Stomach smooth muscle (tissue), 2 donors: Measurements from ENCODE around the gene TNP2.
A peak's percentile ranks its signal among the peaks of the same experiment; 100 is the strongest.

Source experiments
- H3K27ac ChIP-seq: one replicate; pipeline ENCODE4 v1.7.0; 2013; ENCODE audit warnings: mild to moderate bottlenecking, low read length, inconsistent platforms
- H3K27me3 ChIP-seq, 2 donors: one replicate each; pipeline ENCODE4 v1.7.0; 2013; ENCODE audit warnings: low read length in 2 of 2; ENCODE audit not compliant: insufficient read depth in 2 of 2, control insufficient read depth in 1 of 2
- H3K36me3 ChIP-seq, 2 donors: one replicate each; pipeline ENCODE4 v1.7.0; 2013; ENCODE audit warnings: low read length in 2 of 2; ENCODE audit not compliant: control insufficient read depth in 2 of 2, insufficient read depth in 2 of 2
- H3K4me1 ChIP-seq: one replicate; pipeline ENCODE4 v1.7.0; 2013; ENCODE audit warnings: low read length; ENCODE audit not compliant: control insufficient read depth, insufficient read depth
- H3K4me3 ChIP-seq, 2 donors: one replicate each; pipeline ENCODE4 v1.7.0; 2013; ENCODE audit warnings: low read length in 2 of 2
- H3K9ac ChIP-seq, 2 donors: one replicate each; pipeline ENCODE4 v1.7.0; 2013; ENCODE audit warnings: low read length in 2 of 2, mild to moderate bottlenecking in 1 of 2
- H3K9me3 ChIP-seq, 2 donors: one replicate each; pipeline ENCODE4 v1.7.0; 2013; ENCODE audit warnings: low read length in 2 of 2; ENCODE audit not compliant: control insufficient read depth in 2 of 2
- donor health status: healthy.
- donor health status: Pancreatic carcinoma.

The TNP2 gene

DNA sequence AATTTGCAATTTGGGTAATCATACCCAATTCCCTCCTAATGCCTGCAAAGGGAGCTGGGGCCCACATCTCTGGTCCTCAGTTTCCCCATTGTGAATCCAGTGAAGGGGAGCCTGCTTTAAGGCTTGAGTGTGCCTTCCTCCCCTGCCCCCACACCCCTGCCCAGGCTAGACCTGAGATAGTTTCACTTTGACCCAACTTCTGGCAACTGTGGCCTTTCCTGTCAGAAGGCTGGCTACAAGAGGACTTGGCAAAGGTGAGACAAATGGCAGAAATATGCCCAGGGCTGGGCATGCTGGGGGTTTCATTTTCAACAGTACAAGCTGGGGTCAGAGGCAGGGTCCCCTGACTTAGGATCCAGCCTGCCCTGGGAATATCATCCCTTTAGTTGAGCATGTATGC is 23.1 kb downstream of the TNP2 start:
- H3K4me3 ChIP-seq, result no peak overlapping the region
- no peaks in the 10 kb centered on the region for H3K27me3 ChIP-seq
- no peaks in the 10 kb centered on the region for H3K9me3 ChIP-seq
- H3K4me1 ChIP-seq, result no peaks in the 10 kb centered on the region
- no peaks in the 10 kb centered on the region for H3K36me3 ChIP-seq
- H3K9ac ChIP-seq, result no peak overlapping the region
- H3K27ac ChIP-seq, result no peak overlapping the region

DNA sequence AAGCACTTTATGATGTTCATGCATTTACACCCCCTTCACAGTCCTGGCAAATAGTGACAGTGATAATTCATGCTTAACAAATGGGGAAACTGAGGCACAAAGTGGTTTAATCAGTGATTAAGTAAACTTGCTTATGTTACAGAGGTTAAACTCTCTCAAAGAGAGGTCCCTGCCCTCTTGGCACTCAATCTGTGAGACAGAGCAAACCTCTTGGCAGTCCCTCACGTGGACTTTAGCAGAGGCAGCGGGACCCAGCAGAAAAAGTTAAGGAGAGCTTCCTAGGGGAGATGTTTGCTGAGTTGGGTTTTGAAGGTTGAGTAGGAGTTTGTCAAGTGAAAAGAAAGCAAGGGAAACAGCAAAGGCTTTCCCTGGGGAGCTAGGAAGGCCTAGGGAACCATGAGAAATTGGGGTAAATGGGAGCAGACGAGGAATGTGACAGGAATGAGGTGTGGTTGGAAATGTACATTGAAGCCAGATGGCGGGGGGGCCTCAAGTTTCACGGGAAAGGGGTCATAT is 23.8 kb downstream of the TNP2 start:
- Histone ChIP-seq H3K9ac (no peak overlapping the region), H3K4me3 (no peak overlapping the region), H3K27ac (no peak overlapping the region)

GRCh38 chr16:11242658-11243057 is 26.5 kb downstream of the TNP2 start:
- Histone ChIP-seq H3K9me3 (no peaks in the 10 kb centered on the region), H3K27me3 (no peaks in the 10 kb centered on the region), H3K36me3 (no peaks in the 10 kb centered on the region), H3K4me1 (peaks cover 4% of the 10 kb centered on the region), H3K27ac (no peak overlapping the region), H3K9ac (no peak overlapping the region), H3K4me3 (no peak overlapping the region)

More for the DNA sequence above, 23.8 kb downstream of the TNP2 start:
- no peaks in the 10 kb centered on the region for H3K9me3 ChIP-seq
- peaks cover 4% of the 10 kb centered on the region for H3K4me1 ChIP-seq
- no peaks in the 10 kb centered on the region for H3K27me3 ChIP-seq
- H3K36me3 ChIP-seq, result no peaks in the 10 kb centered on the region

DNA sequence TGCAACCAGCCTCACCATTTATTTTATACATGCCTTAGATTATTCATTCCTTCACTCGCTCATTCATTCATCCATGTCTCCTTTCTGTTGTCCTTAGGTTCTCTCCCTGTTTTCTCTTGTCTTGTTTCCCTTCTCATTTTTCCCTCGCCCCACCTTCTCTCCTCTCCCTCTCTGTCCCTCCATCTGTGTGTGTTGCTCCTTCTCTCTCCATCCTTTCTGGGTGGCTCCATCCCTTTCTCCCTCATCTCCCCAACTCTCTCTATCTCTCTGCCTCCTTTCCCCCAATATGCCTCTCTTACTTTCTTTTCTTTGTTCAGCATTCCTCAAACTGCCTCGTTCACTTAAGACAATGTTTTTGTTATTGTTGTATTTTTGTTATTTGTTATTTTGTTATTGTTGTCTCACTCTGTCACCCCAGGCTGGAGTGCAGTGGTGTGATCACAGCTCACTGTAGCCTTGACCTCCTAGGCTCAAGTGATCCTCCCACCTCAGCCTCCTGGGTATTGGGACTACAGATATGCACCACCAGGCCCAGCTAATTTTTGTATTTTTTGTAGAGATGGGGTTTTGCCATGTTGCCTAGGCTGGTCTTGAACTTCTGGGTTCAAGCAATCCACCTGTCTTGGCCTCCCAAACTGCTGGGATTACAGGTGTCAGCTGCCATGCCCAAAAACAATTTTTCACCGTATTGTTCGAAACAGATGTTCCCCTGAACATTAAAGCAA is 27.5 kb downstream of the TNP2 start:
- no peak overlapping the region for H3K4me3 ChIP-seq
- H3K27me3 ChIP-seq, result no peaks in the 10 kb centered on the region
- H3K36me3 ChIP-seq, result no peaks in the 10 kb centered on the region
- peaks cover 4% of the 10 kb centered on the region for H3K4me1 ChIP-seq
- H3K9ac ChIP-seq, result no peak overlapping the region
- H3K27ac ChIP-seq, result no peak overlapping the region
- no peaks in the 10 kb centered on the region for H3K9me3 ChIP-seq

- H3K27me3 ChIP-seq, result no peaks in the 10 kb centered on the region
- H3K9ac ChIP-seq, result no peak overlapping the region
- H3K4me1 ChIP-seq, result peaks cover 4% of the 10 kb centered on the region
- peak overlapping the region in 1 of 2 donors; percentile 52 for H3K4me3 ChIP-seq
- no peaks in the 10 kb centered on the region for H3K36me3 ChIP-seq
- no peak overlapping the region for H3K27ac ChIP-seq
- H3K9me3 ChIP-seq, result no peaks in the 10 kb centered on the region
Observed at GRCh38 chr16:11240636-11241473, 28.3 kb downstream of the TNP2 start.

- H3K9ac ChIP-seq, result no peak overlapping the region
- no peaks in the 10 kb centered on the region for H3K36me3 ChIP-seq
- H3K9me3 ChIP-seq, result no peaks in the 10 kb centered on the region
- H3K27ac ChIP-seq, result no peak overlapping the region
- H3K4me3 ChIP-seq, result no peak overlapping the region
- peaks cover 4% of the 10 kb centered on the region for H3K4me1 ChIP-seq
- H3K27me3 ChIP-seq, result no peaks in the 10 kb centered on the region
Observed at GRCh38 chr16:11239644-11240632, 29.2 kb downstream of the TNP2 start.

GRCh38 chr16:11238272-11239202 is 30.6 kb downstream of the TNP2 start:
- Histone ChIP-seq H3K9me3 (no peaks in the 10 kb centered on the region), H3K36me3 (no peaks in the 10 kb centered on the region), H3K27ac (no peak overlapping the region), H3K4me3 (no peak overlapping the region), H3K9ac (no peak overlapping the region), H3K27me3 (no peaks in the 10 kb centered on the region), H3K4me1 (peaks cover 4% of the 10 kb centered on the region)

DNA sequence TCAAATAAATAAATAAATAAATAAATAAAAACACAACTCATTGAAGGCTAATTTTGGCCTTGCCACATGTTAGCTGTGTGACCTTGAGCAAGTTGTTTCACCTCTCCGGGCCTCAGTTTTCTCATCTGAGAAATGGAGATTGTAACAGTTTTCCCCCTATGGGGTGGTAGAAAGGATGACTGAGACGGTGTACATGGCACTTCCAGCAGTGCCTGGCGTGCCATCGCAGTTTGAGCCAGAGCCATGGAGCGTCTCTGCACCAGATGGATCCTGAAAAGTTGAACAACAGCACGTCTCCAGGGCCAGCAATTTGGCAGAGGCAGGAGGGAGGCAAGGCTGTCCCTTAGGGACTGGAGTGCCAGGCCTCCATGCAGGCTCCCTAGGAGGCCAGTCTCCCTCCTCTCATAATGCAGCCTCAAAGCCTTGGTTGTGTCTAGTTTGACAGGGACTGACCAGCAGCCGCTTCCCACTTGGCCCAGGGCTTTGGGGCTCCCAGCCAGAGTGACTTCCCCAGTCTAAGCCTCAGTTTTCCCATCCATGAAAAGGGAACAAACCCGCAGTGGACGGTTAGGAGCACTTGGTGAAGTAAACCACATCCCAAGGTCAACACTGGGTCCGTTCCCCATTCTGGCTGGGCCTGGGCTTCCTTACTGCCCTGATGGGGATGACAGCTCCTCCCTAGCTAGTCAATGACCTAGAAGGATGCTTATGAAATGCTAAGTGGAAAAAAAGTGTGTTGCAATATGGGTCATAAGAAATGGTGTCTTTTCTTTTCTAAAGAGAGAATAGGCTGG is 32.5 kb downstream of the TNP2 start:
- H3K27me3 ChIP-seq, result no peaks in the 10 kb centered on the region
- no peak overlapping the region for H3K4me3 ChIP-seq
- no peak overlapping the region for H3K9ac ChIP-seq
- peaks cover 4% of the 10 kb centered on the region for H3K4me1 ChIP-seq
- no peaks in the 10 kb centered on the region for H3K36me3 ChIP-seq
- no peaks in the 10 kb centered on the region for H3K9me3 ChIP-seq
- no peak overlapping the region for H3K27ac ChIP-seq

GRCh38 chr16:11235703-11235991 is 33.5 kb downstream of the TNP2 start:
- Histone ChIP-seq H3K4me3 (no peak overlapping the region), H3K27ac (no peak overlapping the region), H3K36me3 (no peaks in the 10 kb centered on the region), H3K4me1 (peaks cover 4% of the 10 kb centered on the region), H3K27me3 (no peaks in the 10 kb centered on the region), H3K9me3 (no peaks in the 10 kb centered on the region), H3K9ac (no peak overlapping the region)
